Esophagus muscularis mucosa (tissue), 2 donors: ENCODE results near the gene DNAJC2.

Experiments
- EP300 ChIP-seq: sonication (generic); formaldehyde crosslinking; IDR thresholded peaks from one replicate; pipeline ENCODE4 v1.6.1; 2017; ENCODE audit warnings: antibody characterized with exemption
- POLR2A ChIP-seq: fragments of 450-650 bp; IDR thresholded peaks from one replicate; pipeline ENCODE4 v1.6.1; 2017; ENCODE audit warnings: antibody characterized with exemption, moderate library complexity, mild to moderate bottlenecking, low read depth

- TF ChIP-seq POLR2A (no peak), EP300 (no peak)
Measured at GRCh38 chr7:103343332-103343731, 1.2 kb downstream of the DNAJC2 start.
